Astrocyte of the spinal cord (primary cell): ENCODE results near the gene SCAMP1.

Experiments used
- DNase-seq: peaks from one replicate; pipeline ENCODE4 v3.0.0; 2011; ENCODE audit warnings: low read depth, low spot score
- H3K4me3 ChIP-seq: 2 replicates; pipeline ENCODE4 v1.5.1; 2011; ENCODE audit warnings: low read depth, mild to moderate bottlenecking, low read length, moderate library complexity
- in situ Hi-C: cut with HindIII; loops from 2 replicates; pipeline ENCODE4 v1.10.0; 2017; ENCODE audit warnings: low sequenced_read_pairs
- TF ChIP-seq, protein P1 (sequence below): IDR thresholded peaks from 2 replicates; pipeline ENCODE4 v1.5.1; 2012; ENCODE audit warnings: low read depth, mild to moderate bottlenecking, low read length, inconsistent platforms

SCAMP1 gene

DNA sequence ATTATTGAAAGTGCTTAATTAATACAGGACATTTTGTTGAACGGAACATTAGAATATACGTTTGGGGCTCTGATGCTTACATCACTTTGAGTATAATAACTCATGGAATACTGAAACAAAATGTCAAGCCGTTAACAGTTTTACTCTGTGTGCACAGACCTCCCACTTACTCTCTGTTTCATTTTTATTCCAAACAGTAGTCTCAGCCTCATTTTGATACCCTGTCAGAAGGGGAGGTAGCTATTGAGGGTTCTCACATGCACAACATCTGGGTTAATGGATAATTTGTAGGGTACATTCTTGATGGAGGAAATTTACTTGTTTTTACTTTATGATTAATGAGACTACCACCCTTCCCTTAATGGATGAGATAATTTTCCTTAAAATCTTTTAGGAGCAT is 59.0 kb downstream of the SCAMP1 start:
- in situ Hi-C loops: no loop called here
- DNase-seq: no peak
- TF ChIP-seq, protein P1, sequence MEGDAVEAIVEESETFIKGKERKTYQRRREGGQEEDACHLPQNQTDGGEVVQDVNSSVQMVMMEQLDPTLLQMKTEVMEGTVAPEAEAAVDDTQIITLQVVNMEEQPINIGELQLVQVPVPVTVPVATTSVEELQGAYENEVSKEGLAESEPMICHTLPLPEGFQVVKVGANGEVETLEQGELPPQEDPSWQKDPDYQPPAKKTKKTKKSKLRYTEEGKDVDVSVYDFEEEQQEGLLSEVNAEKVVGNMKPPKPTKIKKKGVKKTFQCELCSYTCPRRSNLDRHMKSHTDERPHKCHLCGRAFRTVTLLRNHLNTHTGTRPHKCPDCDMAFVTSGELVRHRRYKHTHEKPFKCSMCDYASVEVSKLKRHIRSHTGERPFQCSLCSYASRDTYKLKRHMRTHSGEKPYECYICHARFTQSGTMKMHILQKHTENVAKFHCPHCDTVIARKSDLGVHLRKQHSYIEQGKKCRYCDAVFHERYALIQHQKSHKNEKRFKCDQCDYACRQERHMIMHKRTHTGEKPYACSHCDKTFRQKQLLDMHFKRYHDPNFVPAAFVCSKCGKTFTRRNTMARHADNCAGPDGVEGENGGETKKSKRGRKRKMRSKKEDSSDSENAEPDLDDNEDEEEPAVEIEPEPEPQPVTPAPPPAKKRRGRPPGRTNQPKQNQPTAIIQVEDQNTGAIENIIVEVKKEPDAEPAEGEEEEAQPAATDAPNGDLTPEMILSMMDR: no peak

DNA sequence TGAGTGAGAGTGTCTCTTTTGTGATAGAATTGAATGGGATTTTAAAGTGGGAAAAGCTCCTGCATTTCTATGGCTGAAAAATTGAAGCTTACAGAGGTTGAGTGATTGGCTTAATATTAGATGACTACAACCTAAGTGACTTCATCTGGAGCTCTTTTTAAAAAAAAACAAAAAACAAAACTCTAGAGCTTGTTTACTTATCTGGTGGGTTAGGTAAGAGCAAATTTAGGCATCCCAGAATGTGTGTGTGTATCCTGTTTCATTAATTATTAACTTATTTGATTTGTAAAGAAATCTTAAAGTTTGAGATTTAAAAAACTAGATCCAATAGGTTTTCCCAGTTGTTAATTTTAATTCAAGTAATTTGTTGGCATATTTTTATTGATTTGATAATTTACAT is 60.1 kb downstream of the SCAMP1 start:
- TF ChIP-seq, protein P1: no peak
- in situ Hi-C loops: no loop called here
- no peak overlapping the region for H3K4me3 ChIP-seq
- DNase-seq: no peak

More for the DNA sequence above, 59.0 kb downstream of the SCAMP1 start:
- H3K4me3 ChIP-seq: no peak overlapping the region

DNA sequence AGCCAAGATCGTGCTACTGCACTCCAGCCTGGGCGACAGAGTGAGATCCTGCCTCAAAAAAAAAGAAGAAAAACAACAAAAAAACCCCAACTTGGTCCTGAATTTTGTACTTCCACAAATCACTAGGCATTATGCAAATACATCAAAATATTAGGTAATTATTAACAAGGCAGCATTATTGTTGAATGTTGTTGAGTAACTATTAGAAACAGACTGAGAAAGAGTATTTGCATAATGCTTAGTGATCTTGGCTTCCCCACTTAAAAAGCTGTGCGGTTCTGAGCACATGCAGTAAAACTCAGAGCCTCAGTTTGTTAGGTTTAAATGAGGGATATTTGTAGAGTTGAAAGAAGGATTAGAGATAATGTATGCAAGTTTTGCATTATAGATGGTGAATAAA is 64.2 kb downstream of the SCAMP1 start:
- TF ChIP-seq, protein P1: no peak
- no peak for DNase-seq
- in situ Hi-C loops: no loop called here
- H3K4me3 ChIP-seq: no peak overlapping the region

DNA sequence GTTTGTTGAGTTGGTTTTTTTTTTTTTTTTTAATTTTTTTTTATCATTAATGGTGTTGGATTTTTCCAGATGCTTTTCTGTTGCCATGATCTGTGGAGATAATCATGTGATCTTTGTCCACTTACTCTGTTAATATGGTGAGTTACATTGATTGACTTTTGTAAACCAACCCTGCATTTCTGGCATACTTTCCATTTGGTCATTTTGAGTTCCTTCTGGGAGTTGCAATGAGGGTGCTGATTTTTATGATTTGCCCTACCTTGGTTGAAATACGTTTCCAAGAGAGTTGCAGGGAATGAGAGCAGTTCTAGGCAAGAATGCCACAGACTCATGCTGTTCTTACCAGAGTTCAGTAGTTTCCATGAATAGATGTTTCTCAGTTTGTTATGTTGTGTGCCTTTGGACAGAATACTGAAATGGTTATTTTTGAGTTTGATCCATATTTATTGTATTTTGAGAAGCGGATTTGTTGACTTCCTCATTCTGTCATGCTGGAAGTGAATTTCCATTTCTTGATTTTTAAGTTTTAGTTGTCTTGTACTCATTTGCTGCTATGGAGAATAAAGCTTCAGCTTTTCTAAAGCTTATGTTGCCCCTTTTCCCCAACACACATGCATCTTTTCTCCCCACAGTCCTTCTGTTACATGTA is 69.0 kb downstream of the SCAMP1 start:
- TF ChIP-seq, protein P1: no peak
- in situ Hi-C loops: no loop called here
- DNase-seq: no peak
- no peak overlapping the region for H3K4me3 ChIP-seq

DNA sequence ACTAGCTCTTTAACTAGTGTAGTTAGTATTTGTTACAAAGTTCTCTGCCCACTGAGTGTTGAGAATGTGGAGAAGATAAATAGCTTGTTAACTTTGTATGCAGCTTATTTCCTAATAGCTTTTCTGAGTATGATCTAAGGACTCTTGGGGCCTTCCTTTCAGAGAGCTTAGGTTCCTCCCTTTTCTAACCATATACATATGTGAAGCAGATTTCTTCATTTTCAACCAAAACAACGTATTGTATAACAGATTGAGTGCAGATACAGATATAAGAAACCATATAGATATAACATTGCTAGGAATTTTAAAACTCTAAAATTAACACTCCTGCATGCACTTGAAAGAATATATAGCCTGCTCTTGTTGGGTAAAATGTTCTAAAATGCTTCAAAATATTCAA is 70.4 kb downstream of the SCAMP1 start:
- no peak for DNase-seq
- TF ChIP-seq, protein P1: no peak
- in situ Hi-C loops: no loop called here
- H3K4me3 ChIP-seq: no peak overlapping the region

DNA sequence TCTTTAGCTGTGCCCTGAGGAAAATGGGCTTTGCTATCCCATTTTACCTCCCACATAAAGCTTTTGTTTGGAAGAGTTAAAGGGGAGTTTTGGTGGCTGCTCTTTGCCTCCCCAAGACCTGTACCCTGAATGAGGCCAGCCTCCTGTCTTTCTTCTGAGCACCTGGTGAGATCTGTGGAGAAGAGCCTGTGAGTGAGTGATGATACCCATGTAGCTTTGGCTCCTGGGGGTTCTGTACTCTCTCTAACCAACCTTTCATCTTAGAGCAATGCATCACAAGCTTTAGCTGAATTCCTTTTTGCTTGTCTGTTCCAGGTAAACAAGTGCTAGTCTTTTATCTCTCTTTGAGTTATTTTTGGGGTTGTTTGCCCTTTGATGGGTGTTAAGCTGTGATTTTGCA is 73.6 kb downstream of the SCAMP1 start:
- in situ Hi-C loops: no loop called here
- no peak for DNase-seq
- TF ChIP-seq, protein P1: no peak
- no peak overlapping the region for H3K4me3 ChIP-seq
